GM19452 (cell line): Measurements from ENCODE around the gene PHF2.

Source experiments
- ATAC-seq: cut with Tn5 transposase; IDR thresholded peaks from one replicate; pipeline ENCODE4 v1.9.1; 2021; ENCODE audit not compliant: unreplicated experiment

The PHF2 gene

GRCh38 chr9:93624431-93624834 lies 48.0 kb downstream of the PHF2 start:
- no peak for ATAC-seq

GRCh38 chr9:93624977-93625376 lies 48.6 kb downstream of the PHF2 start:
- ATAC-seq: no peak

- no peak for ATAC-seq
These were observed 53.5 kb downstream of the PHF2 start for GRCh38 chr9:93629920-93630319.

- ATAC-seq: no peak
These were observed 54.5 kb downstream of the PHF2 start for GRCh38 chr9:93630806-93631411.

- ATAC-seq: no peak
These were observed 57.3 kb downstream of the PHF2 start for GRCh38 chr9:93633492-93634221.

GRCh38 chr9:93634311-93635185 lies 58.2 kb downstream of the PHF2 start:
- ATAC-seq: no peak

- no peak for ATAC-seq
These were observed 59.1 kb downstream of the PHF2 start for GRCh38 chr9:93635186-93636107.

- no peak for ATAC-seq
These were observed 59.8 kb downstream of the PHF2 start for GRCh38 chr9:93636172-93636661.

- no peak for ATAC-seq
These were observed 60.3 kb downstream of the PHF2 start for GRCh38 chr9:93636667-93637066.

GRCh38 chr9:93637886-93638285 lies 61.5 kb downstream of the PHF2 start:
- no peak for ATAC-seq

- ATAC-seq: no peak
These were observed 63.6 kb downstream of the PHF2 start for GRCh38 chr9:93640027-93640426.

GRCh38 chr9:93642961-93643360 lies 66.6 kb downstream of the PHF2 start:
- ATAC-seq: no peak

GRCh38 chr9:93644397-93645088 lies 68.2 kb downstream of the PHF2 start:
- no peak for ATAC-seq

- ATAC-seq: no peak
These were observed 68.9 kb downstream of the PHF2 start for GRCh38 chr9:93645149-93645889.

GRCh38 chr9:93645921-93646639 lies 69.7 kb downstream of the PHF2 start:
- ATAC-seq: no peak

GRCh38 chr9:93646640-93647178 lies 70.3 kb downstream of the PHF2 start:
- ATAC-seq: no peak

- ATAC-seq: no peak
These were observed 71.8 kb downstream of the PHF2 start for GRCh38 chr9:93648181-93648580.

- no peak for ATAC-seq
These were observed 72.5 kb downstream of the PHF2 start for GRCh38 chr9:93648836-93649235.
